Aorta (tissue), 5 donors: ENCODE data around the gene CALR. TPM values are rescaled to one million over a fixed set of nuclear protein-coding genes. Genes with fewer than 3 reads are reported as not detected.
A peak's percentile ranks its signal among the peaks of the same experiment; 100 is the strongest.
"Not testable (repeated sequence)": the region's sequence is repeated elsewhere in the genome, so short reads cannot be mapped to it uniquely, and the experiment has no call there.

Experiments
- ATAC-seq: fragments of 200-7000 bp; cut with Tn5 transposase; one replicate; pipeline ENCODE4 v1.9.1; 2022; ENCODE audit warnings: moderate library complexity; ENCODE audit not compliant: low FRiP score
- DNase-seq, 2 donors: peaks; one replicate each; pipeline ENCODE4 v3.0.0-alpha.2; 2020
- H3K27ac ChIP-seq, 2 donors: one replicate each; pipeline ENCODE4 v1.5.1; 2013; ENCODE audit warnings: low read length in 2 of 2, mild to moderate bottlenecking in 2 of 2, moderate library complexity in 2 of 2, control low read depth in 1 of 2, inconsistent platforms in 1 of 2, low read depth in 1 of 2
- H3K27me3 ChIP-seq, 2 donors: one replicate each; pipeline ENCODE4 v1.6.1; 2013; ENCODE audit warnings: control low read depth in 1 of 2, low read length in 1 of 2, mild to moderate bottlenecking in 1 of 2, moderate library complexity in 1 of 2; ENCODE audit not compliant: insufficient read depth in 2 of 2, control insufficient read depth in 1 of 2
- H3K36me3 ChIP-seq, 2 donors: one replicate each; pipeline ENCODE4 v1.6.1; 2013; ENCODE audit warnings: control low read depth in 1 of 2, low read length in 1 of 2, mild to moderate bottlenecking in 1 of 2; ENCODE audit not compliant: insufficient read depth in 2 of 2, control insufficient read depth in 1 of 2
- H3K4me1 ChIP-seq, 2 donors: one replicate each; pipeline ENCODE4 v1.6.1; 2013; ENCODE audit warnings: low read length in 2 of 2, control low read depth in 1 of 2, mild to moderate bottlenecking in 1 of 2, moderate library complexity in 1 of 2; ENCODE audit not compliant: insufficient read depth in 2 of 2, control insufficient read depth in 1 of 2
- H3K4me3 ChIP-seq, 2 donors: one replicate each; pipeline ENCODE4 v1.5.1; 2013; ENCODE audit warnings: low read length in 2 of 2, control low read depth in 1 of 2, mild to moderate bottlenecking in 1 of 2
- H3K9me3 ChIP-seq: one replicate; pipeline ENCODE4 v1.6.1; 2013; ENCODE audit warnings: mild to moderate bottlenecking, low read length; ENCODE audit not compliant: control insufficient read depth
- WGBS, 2 donors: extraction: QIAGEN DNeasy Blood & Tissue Kit; methylation state at CpG; one replicate each; pipeline ENCODE4 v1.1.7; 2013; 5-methylcytosine and 5-hydroxymethylcytosine counted together
- intact Hi-C, 2 donors: fragments of 100-400 bp; cut with DNase I; formaldehyde crosslinking; loops; one replicate each; pipeline versions ENCODE4 v1.14.2 to v1.15.0; 2022
- long read RNA-seq, 2 donors: library from polyadenylated mRNA; unstranded; transcript quantifications; one replicate each; pipeline ENCODE4 v2.0.0, GENCODE V29; 2020 to 2021
- polyA plus RNA-seq, 2 donors: library from polyadenylated mRNA; stranded (reverse); fragments of 200-250 nt; gene quantifications; one replicate each; pipeline ENCODE4 v1.2.3, GENCODE V29; 2013
- total RNA-seq, 2 donors: library from RNA; stranded (reverse); fragmentation: NEBNext Ultra II Directional; extraction: Animal tissue kit (Norgen Biotek cat#: 25700); gene quantifications; one replicate each; pipeline ENCODE4 v1.2.1, GENCODE V29; 2021
- donor health status: healthy with polysubstance abuse.
- donor health status: Bipolar disorder and iron deficiency.
- donor health status: DM: no; HTN: no; CAD: no.
- donor health status: DM: no; HTN: no; CAD: no.
- donor health status: DM: yes; HTN: yes; CAD: no.

CALR gene
- total RNA-seq (100 to 1,000 TPM; 649 to 778 TPM), polyA plus RNA-seq (100 to 1,000 TPM; 232 to 296 TPM)
- long read RNA-seq, donor 1, transcript CALR-201 (9 exons, 1,903 nt), result major isoform, 1,367 of 1,520 reads
- long read RNA-seq, donor 1, partial matches to known transcripts, result 95 of 1,520 reads
- long read RNA-seq, donor 1, other reads (novel, unspliced or antisense), result 57 of 1,520 reads
- long read RNA-seq, donor 2, transcript CALR-201 (9 exons, 1,903 nt), result major isoform, 134 of 177 reads
- long read RNA-seq, donor 2, partial matches to known transcripts, result 34 of 177 reads
- long read RNA-seq, donor 2, other reads (novel, unspliced or antisense), result 8 of 177 reads

GRCh38 chr19:12937927-12938778 lies at the start of gene CALR:
Gene CALR (plus strand): TSS chr19:12938609. CDS start chr19:12938680, 71 bp downstream.
- Histone ChIP-seq H3K36me3 (peaks cover 5% of the 10 kb centered on the region in 2 donors), H3K9me3 (no peaks in the 10 kb centered on the region), H3K4me3 (peak within 1 kb of the TSS; percentile 19 to 88), H3K27me3 (no peaks in the 10 kb centered on the region), H3K27ac (peak within 1 kb of the TSS in 1 of 2 donors; percentile 35), H3K4me1 (no peaks in the 10 kb centered on the region)
- ATAC-seq (peak; percentile 96), DNase-seq (peak; percentile 100)
- intact Hi-C loops, result no loop called here
- WGBS, 2 donors, result 0 to 1% methylated on average over 55 to 63 of the region's 63 CpGs

- H3K4me1 ChIP-seq, ATAC-seq, DNase-seq, intact Hi-C loops, H3K4me3 ChIP-seq, H3K27me3 ChIP-seq, H3K9me3 ChIP-seq, H3K36me3 ChIP-seq: not testable (repeated sequence)
- H3K27ac ChIP-seq, result peak overlapping the region in 1 of 2 donors; percentile 74
- WGBS, 2 donors, result 34% methylated on average over 10 of the region's 10 CpGs
Observed at GRCh38 chr19:12890299-12890786, 48.1 kb upstream of the CALR start.

GRCh38 chr19:12890787-12891552 lies 47.4 kb upstream of the CALR start, which contains the start of gene GCDH:
Gene GCDH (plus strand): TSS chr19:12891160. CDS start chr19:12891305, 145 bp downstream.
- DNase-seq (peak; percentile 97 to 99), ATAC-seq (peak; percentile 98)
- H3K36me3 ChIP-seq, result no peaks in the 10 kb centered on the region
- H3K27ac ChIP-seq, result peak within 1 kb of the TSS in 1 of 2 donors; percentile 74
- H3K4me1 ChIP-seq, result no peaks in the 10 kb centered on the region
- intact Hi-C loops, result no loop called here
- H3K4me3 ChIP-seq, result peak within 1 kb of the TSS; percentile 46 to 55
- H3K9me3 ChIP-seq, result no peaks in the 10 kb centered on the region
- no peaks in the 10 kb centered on the region for H3K27me3 ChIP-seq
- WGBS, 2 donors, result 0 to 1% methylated on average over 49 of the region's 49 CpGs

- no peak for ATAC-seq
Observed at GRCh38 chr19:12891553-12892021, 46.8 kb upstream of the CALR start.

GRCh38 chr19:12893582-12893981 lies 44.8 kb upstream of the CALR start:
- no peak overlapping the region for H3K4me3 ChIP-seq
- WGBS, 2 donors, result 91 to 92% methylated on average over 5 of the region's 5 CpGs
- no peaks in the 10 kb centered on the region for H3K9me3 ChIP-seq
- ATAC-seq (no peak), DNase-seq (no peak)
- H3K36me3 ChIP-seq, result no peaks in the 10 kb centered on the region
- no peak overlapping the region for H3K27ac ChIP-seq
- no peaks in the 10 kb centered on the region for H3K4me1 ChIP-seq
- H3K27me3 ChIP-seq, result no peaks in the 10 kb centered on the region
- intact Hi-C loops, result no loop called here

More at GRCh38 chr19:12891553-12892021, 46.8 kb upstream of the CALR start:
- Histone ChIP-seq H3K4me1 (no peaks in the 10 kb centered on the region), H3K27ac (no peak overlapping the region), H3K36me3 (no peaks in the 10 kb centered on the region), H3K27me3 (no peaks in the 10 kb centered on the region), H3K9me3 (no peaks in the 10 kb centered on the region), H3K4me3 (peak overlapping the region; percentile 46 to 55)
- WGBS, 2 donors, result 7% methylated on average over 26 of the region's 26 CpGs
- no peak for DNase-seq
- intact Hi-C loops, result no loop called here

- intact Hi-C loops, result no loop called here
- Histone ChIP-seq H3K27ac (no peak overlapping the region), H3K27me3 (no peaks in the 10 kb centered on the region), H3K36me3 (no peaks in the 10 kb centered on the region), H3K9me3 (no peaks in the 10 kb centered on the region), H3K4me3 (no peak overlapping the region), H3K4me1 (no peaks in the 10 kb centered on the region)
- no peak for DNase-seq
- WGBS, 2 donors, result 92 to 94% methylated on average over 17 of the region's 17 CpGs
- no peak for ATAC-seq
Observed at GRCh38 chr19:12896460-12896859, 41.9 kb upstream of the CALR start.

- Histone ChIP-seq H3K27ac (no peak overlapping the region), H3K4me3 (no peak overlapping the region), H3K36me3 (no peaks in the 10 kb centered on the region), H3K4me1 (no peaks in the 10 kb centered on the region), H3K9me3 (no peaks in the 10 kb centered on the region), H3K27me3 (no peaks in the 10 kb centered on the region)
- WGBS, 2 donors, result 88 to 89% methylated on average over 10 of the region's 10 CpGs
- DNase-seq, result no peak
- intact Hi-C loops, result no loop called here
- ATAC-seq, result no peak
Observed at GRCh38 chr19:12899891-12900518, 38.4 kb upstream of the CALR start.

GRCh38 chr19:12907166-12907565 lies 31.2 kb upstream of the CALR start:
- no peak for ATAC-seq
- no peak overlapping the region for H3K4me3 ChIP-seq
- 88 to 92% methylated on average over 9 of the region's 9 CpGs for WGBS, 2 donors
- H3K36me3 ChIP-seq, result no peaks in the 10 kb centered on the region
- no peaks in the 10 kb centered on the region for H3K9me3 ChIP-seq
- H3K27me3 ChIP-seq, result no peaks in the 10 kb centered on the region
- intact Hi-C loops, result no loop called here
- no peak for DNase-seq
- no peak overlapping the region for H3K27ac ChIP-seq
- H3K4me1 ChIP-seq, result no peaks in the 10 kb centered on the region
